ENCODE results near the gene ATP8A2.

ATP8A2 gene

DNA sequence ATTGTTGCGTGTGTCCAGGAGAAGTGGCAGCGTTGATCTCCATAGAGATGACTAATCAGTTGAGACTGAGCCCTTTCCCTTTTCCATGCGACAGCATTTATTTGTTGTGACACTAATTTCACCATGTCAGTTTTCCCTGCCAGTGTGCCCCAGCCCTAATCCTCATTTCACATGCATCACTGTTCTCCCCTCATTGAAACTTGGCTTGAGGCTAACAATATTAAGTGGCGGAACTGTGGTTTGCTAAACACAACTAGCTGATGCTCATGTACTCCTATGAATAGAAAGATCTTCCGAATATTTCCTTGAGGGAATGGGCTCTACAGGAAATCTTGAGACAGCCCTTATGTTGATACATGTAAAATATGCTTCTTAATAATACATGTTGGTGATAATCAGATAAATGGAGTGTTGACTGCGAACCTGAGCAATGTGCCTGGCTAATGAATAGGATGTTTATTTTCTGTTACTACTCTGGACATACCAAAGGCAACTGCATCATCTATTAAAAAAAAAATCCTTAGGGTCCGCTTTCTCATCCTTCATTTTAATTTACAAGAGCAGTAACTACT lies 258.6 kb downstream of the ATP8A2 start:
- Mint-ChIP-seq H3K36me3 (ENCODE audit: low read depth) (peaks cover 24% of the 10 kb centered on the region), H3K9me3 (peaks cover 31% of the 10 kb centered on the region), H3K4me3 (no peak overlapping the region), H3K27me3 (ENCODE audit: low read depth, poor library complexity) (peaks cover 10% of the 10 kb centered on the region), H3K4me1 (peaks cover 60% of the 10 kb centered on the region), H3K27ac (peak overlapping the region; percentile 44)
- TF ChIP-seq, protein P1, sequence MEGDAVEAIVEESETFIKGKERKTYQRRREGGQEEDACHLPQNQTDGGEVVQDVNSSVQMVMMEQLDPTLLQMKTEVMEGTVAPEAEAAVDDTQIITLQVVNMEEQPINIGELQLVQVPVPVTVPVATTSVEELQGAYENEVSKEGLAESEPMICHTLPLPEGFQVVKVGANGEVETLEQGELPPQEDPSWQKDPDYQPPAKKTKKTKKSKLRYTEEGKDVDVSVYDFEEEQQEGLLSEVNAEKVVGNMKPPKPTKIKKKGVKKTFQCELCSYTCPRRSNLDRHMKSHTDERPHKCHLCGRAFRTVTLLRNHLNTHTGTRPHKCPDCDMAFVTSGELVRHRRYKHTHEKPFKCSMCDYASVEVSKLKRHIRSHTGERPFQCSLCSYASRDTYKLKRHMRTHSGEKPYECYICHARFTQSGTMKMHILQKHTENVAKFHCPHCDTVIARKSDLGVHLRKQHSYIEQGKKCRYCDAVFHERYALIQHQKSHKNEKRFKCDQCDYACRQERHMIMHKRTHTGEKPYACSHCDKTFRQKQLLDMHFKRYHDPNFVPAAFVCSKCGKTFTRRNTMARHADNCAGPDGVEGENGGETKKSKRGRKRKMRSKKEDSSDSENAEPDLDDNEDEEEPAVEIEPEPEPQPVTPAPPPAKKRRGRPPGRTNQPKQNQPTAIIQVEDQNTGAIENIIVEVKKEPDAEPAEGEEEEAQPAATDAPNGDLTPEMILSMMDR (IDR thresholded peaks at IDR 0.05) = no peak
- no peak for DNase-seq

DNA sequence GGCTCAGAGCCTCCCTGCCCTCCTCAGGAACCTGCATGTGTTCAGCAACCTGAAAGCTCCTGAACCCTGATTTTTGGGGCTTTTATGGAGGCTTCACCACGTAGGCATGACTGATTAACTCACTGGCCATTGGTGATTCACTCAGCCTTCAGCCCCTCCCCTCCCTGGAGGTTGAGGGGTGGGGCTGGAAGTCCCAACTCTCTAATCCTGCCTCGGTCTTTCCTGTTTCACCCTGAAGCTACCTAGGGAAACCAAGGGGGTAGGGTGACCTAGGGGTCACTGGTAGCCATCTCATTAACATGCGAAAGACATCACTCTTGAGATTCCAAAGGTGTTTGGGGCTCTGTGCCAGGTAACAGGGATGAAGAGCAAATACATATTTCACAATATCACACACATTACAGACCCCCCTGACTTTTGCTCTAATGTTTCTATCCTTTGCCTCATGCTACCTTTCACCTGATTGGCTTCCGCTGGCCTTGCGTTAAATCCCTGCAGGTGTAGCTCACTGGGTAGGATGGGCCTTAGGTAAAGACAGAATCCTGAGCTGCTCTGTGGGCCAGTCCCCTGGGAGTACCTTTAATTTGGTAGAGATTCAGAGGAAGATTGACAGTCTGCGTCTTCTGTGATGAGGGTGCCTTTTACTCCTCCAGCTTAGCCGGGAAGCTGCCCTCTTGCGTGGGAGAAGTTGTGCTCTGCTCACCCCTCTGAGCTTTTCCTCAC lies 260.6 kb downstream of the ATP8A2 start:
- Mint-ChIP-seq H3K27ac (peak overlapping the region; percentile 15), H3K36me3 (ENCODE audit: low read depth) (peaks cover 12% of the 10 kb centered on the region), H3K27me3 (ENCODE audit: low read depth, poor library complexity) (peaks cover 6% of the 10 kb centered on the region), H3K4me1 (peaks cover 64% of the 10 kb centered on the region), H3K4me3 (no peak overlapping the region), H3K9me3 (peaks cover 32% of the 10 kb centered on the region)
- TF ChIP-seq, protein P1 (IDR thresholded peaks at IDR 0.05) = no peak
- no peak for DNase-seq

DNA sequence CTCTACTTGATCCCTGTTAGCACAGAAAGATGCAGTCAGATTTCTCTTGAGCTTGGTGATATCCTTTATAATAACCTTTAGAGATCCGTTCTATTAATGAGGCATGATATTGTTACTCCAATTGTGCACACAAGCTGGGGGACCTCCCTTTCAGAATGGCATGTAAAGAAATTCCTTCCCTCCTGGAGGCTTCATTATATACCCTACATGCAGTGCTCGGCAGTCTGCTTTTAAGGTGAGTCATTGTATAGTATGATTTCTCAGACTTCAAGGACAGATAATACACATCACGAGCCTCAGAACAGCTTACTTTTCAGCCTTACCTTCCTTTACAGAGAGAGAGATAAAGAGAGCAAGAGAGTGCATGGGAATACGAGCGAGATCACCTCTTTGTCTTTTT lies 261.3 kb downstream of the ATP8A2 start:
- H3K27me3 Mint-ChIP-seq (ENCODE audit: low read depth, poor library complexity) = peaks cover 6% of the 10 kb centered on the region
- TF ChIP-seq, protein P1 (IDR thresholded peaks at IDR 0.05) = no peak
- H3K36me3 Mint-ChIP-seq (ENCODE audit: low read depth) = peaks cover 5% of the 10 kb centered on the region
- DNase-seq = no peak
- peaks cover 27% of the 10 kb centered on the region for H3K9me3 Mint-ChIP-seq
- H3K4me3 Mint-ChIP-seq = no peak overlapping the region
- H3K4me1 Mint-ChIP-seq = peaks cover 64% of the 10 kb centered on the region
- H3K27ac Mint-ChIP-seq = peak overlapping the region; percentile 15

DNA sequence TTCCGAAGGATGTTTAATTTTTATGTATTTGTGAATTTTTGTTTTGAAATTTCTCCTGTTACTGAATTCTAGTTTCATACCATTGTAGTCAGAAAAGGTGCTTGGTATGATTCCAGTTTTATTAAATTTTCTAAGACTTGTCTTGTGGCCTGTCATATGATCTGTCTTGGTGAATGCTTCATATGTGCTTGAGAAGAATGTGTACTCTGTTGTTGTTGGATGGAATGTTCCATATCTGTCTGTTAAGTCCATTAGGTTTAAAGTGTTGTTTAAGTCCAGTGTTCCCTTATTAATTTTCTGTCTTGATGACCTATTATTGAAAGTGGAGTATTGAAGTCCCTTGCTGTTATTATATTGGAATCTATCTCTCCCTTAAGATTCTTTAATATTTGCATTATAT lies 273.9 kb downstream of the ATP8A2 start:
- DNase-seq = no peak
- H3K9me3 Mint-ChIP-seq = peaks cover 88% of the 10 kb centered on the region
- H3K36me3 Mint-ChIP-seq (ENCODE audit: low read depth) = peaks cover 44% of the 10 kb centered on the region
- H3K27me3 Mint-ChIP-seq (ENCODE audit: low read depth, poor library complexity) = no peaks in the 10 kb centered on the region
- H3K4me3 Mint-ChIP-seq = no peak overlapping the region
- H3K27ac Mint-ChIP-seq = no peak overlapping the region
- TF ChIP-seq, protein P1 (IDR thresholded peaks at IDR 0.05) = no peak
- H3K4me1 Mint-ChIP-seq = no peaks in the 10 kb centered on the region

DNA sequence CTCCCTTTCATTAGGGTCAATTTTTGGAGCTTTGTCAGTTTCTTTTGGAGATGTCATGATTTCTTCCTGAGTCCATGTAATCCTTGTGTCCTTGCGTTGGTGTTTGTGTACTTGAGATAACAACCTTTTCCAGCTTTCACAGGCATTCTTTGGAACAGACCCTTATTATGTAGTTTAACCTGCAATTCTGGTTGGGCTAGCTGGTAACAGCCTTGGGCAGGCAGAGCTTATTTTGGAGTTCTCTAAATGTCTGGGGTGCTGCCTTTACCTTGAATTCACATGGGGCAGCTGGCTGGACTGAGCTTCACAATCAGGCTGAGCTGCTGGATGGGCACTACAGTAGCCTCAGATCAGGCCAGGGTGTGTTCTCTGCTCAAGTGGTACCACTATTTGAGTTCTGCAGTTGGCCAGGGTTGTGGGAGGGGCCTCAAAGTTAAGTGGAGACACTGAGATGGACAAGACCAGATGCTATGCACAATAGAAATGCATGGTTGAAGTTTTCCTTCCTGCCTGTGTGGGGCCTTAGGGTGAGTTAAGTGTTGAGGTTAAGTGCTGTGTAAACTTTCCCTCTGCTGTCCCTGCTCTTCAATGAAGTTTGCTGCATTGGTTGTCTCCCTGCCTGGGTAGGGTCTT lies 277.3 kb downstream of the ATP8A2 start:
- TF ChIP-seq, protein P1 (IDR thresholded peaks at IDR 0.05) = no peak
- no peak overlapping the region for H3K4me3 Mint-ChIP-seq
- no peak for DNase-seq
- no peaks in the 10 kb centered on the region for H3K27me3 Mint-ChIP-seq (ENCODE audit: low read depth, poor library complexity)
- H3K27ac Mint-ChIP-seq = peak overlapping the region; percentile 55
- peaks cover 18% of the 10 kb centered on the region for H3K4me1 Mint-ChIP-seq
- peaks cover 70% of the 10 kb centered on the region for H3K9me3 Mint-ChIP-seq
- peaks cover 38% of the 10 kb centered on the region for H3K36me3 Mint-ChIP-seq (ENCODE audit: low read depth)

All from nephron progenitor cell (in vitro differentiated cells).